ENCODE data around the gene PRDM12.

The PRDM12 gene

DNA sequence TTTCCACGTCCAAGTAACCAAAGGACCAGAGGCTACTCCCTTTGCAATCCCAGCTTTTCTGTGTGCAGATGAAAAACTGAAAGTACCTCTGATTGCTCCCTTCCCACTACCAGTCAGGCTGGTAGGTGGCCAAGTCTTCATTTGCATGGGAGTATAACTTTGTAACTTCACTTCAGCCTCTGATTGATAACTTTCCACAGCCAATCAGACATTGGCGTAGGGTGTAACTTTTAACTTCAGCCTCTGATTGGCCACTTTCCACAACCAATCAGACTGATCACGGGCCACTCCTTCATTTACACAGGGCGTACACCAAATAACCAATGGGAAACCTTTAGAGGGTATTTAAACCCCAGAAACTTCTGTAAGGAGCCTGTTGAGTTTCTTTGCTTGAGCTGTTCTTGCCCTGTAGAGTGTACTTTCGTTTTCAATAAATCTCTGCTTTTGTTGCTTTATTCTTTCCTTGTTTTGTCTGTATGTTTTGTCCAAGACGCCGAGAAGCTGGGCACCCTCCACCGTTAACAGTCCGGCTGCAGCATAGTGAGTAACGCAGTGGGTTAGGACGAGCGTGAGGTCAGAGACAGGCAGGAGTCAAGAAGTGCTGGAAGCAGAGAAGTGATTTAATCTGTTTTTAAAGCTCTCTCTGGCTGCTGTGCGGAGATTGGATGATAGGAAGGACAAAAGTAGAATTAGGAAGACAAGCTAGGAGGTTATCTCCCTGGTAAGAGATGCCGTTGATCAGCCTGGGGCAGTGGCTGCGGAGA lies 25.7 kb downstream of the PRDM12 start:
- no peak for DNase-seq (ENCODE audit: low read depth in 2 of 2)

DNA sequence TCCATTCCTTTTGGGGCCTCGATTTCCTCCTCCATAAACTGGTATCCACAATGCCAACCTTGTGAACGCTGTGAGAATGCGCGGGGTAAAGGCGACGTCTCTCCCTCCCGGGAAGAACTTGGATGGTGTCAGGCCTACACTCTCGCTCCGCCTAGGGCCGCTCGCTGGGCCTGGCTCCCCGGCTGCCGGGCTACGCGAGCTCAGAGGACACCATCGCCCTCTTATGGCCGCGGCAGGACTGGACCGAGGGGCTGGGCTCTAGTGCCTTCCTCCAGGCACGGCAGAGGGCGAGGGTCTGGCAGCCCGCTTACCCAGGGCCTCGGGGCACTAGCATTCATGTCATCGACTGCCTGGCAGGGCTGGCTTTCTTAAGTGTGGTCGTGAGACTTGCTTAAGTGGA lies 27.9 kb downstream of the PRDM12 start:
- no peak for DNase-seq (ENCODE audit: low read depth in 2 of 2)

DNA sequence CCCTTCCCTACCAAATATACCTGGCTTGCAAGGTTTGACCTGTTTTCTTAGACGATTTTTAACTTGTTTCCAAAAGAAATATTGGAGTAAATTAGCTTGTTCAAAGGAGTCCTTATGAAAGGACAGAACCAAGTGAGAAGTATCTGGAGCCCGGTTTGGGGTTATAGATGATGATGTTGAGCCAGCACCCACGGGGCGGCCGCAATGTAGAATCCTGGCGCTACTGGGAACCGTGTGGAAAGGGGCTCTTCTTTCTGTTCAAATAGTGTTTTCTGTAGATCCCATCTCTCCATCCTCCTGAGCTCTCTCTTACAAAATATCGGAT lies 28.7 kb downstream of the PRDM12 start:
- DNase-seq (ENCODE audit: low read depth in 2 of 2): no peak

DNA sequence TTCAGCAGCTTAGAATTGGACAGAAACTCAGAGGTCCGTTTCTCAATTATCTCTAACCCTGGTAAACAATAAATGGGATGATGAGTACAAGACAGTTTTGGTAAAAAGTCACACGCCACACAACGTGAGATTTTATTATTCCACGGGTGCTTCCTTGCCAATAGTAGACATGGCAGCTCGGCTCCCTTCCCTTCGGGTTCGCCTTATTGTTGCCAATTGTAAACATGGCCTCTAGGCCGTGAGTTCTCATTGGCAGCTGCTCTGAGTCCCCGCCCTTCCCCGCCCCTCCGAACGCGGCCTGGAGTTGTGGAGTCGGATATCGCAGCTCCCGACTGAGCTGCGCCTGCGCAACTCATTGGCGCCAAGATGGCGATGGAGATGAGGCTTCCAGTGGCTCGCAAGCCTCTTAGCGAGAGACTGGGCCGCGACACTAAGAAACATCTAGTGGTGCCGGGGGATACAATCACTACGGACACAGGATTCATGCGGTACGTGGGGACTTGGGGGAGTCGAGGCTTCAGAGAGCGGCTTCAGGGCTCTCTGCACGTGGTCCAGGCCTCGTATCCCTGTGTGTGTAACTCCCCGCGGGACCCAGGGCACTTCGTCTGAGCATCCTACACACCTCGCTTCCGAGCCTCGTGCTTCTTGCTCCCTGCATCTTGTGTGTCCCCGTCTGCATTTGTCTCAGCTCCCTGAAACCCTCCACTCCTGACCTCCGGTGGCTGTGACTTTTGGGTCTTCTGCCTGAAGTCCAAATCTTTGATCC lies 29.2 kb downstream of the PRDM12 start, which contains the start of gene EXOSC2:
Gene EXOSC2, plus strand, starts transcription at position 355 of the 766 bp plus-strand sequence. Its CDS starts 12 bp downstream, at position 367.
- peak; percentile 95 to 98 for DNase-seq (ENCODE audit: low read depth in 2 of 2)

DNA sequence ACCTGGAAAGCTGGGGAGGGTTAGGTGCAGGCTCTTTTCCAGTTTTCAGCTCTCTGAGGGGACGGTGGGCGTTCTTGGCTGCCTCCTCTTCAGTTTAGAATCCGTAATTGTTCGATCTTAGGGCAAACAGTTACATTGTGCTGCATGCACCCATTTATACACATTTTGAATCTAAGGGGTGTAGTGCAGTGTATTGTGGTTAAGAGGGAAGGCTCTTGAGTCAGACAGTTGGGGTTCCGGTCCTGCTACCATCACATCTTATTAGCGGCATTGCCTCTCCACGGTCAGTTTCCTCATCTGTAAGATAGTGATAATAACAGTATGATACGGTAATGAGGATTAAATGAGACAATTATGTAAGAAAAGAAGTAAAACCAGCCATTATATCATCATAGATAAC lies 29.8 kb downstream of the PRDM12 start:
- DNase-seq (ENCODE audit: low read depth in 2 of 2): no peak

- DNase-seq (ENCODE audit: low read depth in 2 of 2): no peak
These were observed 31.8 kb downstream of the PRDM12 start for GRCh38 chr9:130696139-130696650.

- DNase-seq (ENCODE audit: low read depth in 2 of 2): no peak
These were observed 32.6 kb downstream of the PRDM12 start for GRCh38 chr9:130696996-130697395.

GRCh38 chr9:130698514-130698913 lies 34.1 kb downstream of the PRDM12 start:
- no peak for DNase-seq (ENCODE audit: low read depth in 2 of 2)

DNA sequence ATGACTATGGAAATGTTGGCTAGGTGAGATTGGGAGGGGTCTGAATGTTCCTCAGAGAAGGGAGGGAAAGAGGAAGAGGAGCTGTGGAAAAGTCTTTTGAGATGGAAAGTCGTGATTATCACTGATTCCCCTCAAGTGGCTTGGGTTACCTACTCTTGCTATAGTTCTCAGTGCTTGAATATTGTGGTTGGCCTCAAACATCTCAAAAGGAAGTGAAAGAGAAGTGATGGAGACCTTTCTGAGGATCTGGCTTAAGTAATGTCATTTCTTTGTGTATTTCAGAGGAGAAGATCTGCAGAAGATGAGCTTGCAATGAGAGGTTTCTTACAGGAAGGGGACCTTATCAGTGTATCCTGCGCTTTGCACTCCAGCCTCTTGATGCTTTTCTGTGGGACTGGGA lies 34.7 kb downstream of the PRDM12 start:
- DNase-seq (ENCODE audit: low read depth in 2 of 2): no peak

DNA sequence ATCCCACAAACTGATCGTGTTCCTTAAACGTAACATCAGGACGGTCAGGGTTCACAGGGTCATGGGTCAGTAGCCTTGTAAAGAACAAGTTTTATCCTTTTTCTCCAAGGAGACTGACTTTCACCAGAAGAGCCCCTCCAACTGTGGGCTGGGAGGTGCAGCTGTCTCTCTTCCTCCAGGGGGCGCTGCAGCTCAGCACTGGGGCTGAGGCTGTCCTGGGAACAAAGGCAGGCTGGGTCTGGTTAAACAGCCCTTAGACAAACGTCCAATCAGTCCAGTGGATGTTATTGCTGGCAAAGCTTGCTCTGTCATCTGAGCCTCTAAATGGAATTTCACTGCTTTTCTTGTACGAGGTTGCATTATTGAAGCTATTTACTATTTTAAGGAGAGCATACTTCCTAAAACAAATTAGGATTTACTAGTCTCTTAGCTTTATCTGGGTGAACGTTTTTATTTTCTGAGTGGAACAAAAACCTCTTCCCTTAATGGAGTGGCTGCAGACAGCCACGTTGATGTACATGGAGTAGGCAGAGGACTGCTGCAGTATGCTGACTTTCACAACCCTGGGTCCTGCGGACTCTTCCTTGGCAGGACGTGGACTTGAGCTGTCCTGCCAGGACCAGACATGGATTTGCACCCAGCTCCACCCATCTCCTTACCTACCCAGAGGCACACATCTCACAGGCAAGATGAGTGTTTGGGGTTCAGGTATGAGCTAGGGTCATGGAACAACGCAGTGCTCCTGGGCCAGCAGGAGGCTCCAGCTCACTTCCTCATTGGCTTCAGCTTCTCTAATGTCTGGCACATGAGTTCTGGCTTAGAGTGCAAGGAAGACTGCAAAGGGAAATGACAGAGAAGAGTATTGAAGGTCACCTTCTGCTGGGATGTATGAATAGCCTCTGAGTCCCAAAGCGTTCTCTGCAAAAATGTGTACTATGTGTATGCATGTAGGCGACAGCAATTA lies 36.9 kb downstream of the PRDM12 start:
- peak; percentile 72 to 74 for DNase-seq (ENCODE audit: low read depth in 2 of 2)

- DNase-seq (ENCODE audit: low read depth in 2 of 2): no peak
These were observed 39.1 kb downstream of the PRDM12 start for GRCh38 chr9:130703501-130703900.

- DNase-seq (ENCODE audit: low read depth in 2 of 2): peak; percentile 62 to 68
These were observed 43.0 kb downstream of the PRDM12 start for GRCh38 chr9:130707225-130707976.

DNA sequence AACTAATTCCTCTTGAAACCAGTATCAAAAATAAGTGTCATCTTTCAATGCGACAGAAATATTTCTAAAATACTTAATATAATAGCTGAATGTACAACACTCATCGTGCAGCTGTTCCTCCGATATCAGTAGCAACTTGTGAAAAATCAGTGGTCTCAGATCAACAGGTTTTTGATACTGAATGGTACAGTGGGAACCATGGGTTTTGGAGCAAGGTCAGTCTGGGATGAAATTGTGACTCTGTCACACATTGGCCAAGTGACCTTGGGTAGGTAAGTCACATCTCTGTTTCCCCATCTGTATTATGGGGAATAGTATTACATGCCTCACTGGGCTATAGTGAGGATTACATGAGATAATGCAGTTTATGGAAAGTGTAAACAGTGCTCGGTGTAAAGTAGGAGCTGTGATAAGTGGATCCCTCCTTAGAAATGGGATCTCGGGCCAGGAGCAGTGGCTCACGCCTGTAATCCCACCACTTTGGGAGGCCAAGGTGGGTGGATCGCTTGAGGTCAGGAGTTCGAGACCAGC lies 46.5 kb downstream of the PRDM12 start:
- DNase-seq (ENCODE audit: low read depth in 2 of 2): no peak

DNA sequence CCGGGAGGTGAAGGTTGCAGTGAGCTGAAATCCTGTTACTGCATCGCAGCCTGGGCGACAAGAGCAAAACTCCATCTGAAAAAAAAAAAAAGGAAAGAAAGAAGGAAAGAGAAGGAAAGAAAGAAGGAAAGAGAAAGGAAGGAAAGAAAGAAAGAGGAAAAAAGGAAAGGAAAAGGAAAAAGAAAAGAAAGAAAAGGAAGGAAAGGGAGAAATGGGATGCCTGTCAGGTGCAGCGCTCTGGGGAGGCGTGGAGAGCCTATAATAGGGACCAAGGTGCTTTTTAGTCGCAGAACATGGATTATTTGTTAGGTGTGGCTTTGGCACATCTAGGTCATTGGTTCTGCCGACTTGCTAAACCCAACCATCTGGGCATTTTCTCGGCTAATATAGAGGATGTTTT lies 47.1 kb downstream of the PRDM12 start:
- DNase-seq (ENCODE audit: low read depth in 2 of 2): no peak

DNA sequence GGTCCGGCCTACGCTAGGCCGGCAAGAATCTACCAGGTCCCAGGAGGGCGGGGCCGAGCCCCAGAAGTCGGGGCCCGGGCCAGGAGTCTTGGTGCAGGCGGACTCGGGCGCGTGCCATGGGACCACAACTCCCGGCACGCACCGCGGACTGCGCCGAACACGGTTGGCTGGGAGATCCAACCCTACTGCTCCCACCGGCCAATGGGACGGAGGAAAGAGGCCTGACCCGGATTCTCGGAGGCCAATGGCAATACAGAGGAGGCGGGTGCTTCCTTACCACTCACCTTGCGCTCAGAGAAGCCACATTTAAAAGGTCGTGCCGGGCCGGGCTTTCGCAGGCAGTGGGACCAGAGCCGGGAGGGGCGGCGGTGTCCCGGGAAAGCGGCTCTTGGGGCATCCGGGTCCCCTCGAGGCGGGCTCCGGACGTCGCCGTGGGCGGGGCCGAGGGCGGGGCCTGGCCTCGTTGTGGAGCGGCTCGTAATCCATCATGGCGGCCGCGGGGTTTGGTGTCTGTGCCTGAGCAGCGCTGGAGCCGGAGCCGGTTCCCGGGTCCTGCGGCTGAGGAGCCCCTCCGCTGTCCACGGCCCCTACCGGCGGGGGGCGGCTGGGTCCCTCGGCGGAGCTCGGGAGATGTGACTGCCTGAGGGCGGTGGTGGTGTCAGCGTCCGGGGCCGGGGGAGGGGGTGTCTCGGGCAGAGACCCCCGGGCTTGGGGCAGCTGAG lies 48.3 kb downstream of the PRDM12 start:
- DNase-seq (ENCODE audit: low read depth in 2 of 2): peak; percentile 91 to 95

GRCh38 chr9:130713286-130713960 lies 49.0 kb downstream of the PRDM12 start:
- no peak for DNase-seq (ENCODE audit: low read depth in 2 of 2)

DNA sequence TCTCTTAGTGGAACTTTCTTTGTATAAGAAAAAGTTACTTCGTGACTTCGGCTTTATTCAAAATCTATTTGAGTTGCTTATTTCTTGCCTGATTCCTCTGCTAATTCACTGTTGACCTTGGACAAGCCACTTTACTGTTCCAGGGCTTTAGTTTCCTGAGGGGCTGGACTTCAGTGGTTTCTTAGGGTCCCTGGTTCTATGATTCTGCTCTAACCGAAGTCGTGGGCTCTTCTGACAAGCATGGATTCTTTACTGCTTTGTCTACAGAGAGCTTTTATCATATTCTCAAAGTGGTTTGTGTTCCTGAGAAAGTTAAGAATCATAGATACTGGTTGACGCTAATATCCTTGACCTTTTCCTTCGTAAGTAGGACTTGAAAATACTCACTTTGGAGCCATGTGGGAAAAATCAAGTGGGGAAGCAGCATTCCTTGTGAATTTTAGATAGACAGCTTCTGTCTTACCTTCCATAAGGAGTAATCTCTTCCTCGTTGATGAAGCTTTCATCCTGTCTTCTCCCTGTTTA lies 50.3 kb downstream of the PRDM12 start:
- no peak for DNase-seq (ENCODE audit: low read depth in 2 of 2)

GRCh38 chr9:130715270-130715669 lies 50.9 kb downstream of the PRDM12 start:
- DNase-seq (ENCODE audit: low read depth in 2 of 2): no peak

DNA sequence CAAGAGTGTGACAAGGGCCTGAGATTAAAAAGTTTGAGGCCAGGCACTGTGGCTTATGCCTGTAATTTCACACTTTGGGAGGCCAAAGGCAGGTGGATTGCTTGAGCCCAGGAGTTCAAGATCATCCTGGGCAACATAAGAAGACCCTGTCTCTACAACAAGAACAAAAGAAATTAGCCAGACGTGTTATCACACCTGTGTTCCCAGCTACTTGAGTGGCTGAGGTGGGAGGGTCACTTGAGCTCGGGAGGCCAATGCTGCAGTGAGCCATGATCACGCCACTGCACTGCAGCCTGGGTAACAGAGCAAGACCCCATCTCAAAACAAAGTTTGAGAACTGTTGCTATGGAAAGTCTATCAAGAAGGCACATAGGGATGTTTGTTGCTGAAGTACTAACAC lies 54.2 kb downstream of the PRDM12 start:
- no peak for DNase-seq (ENCODE audit: low read depth in 2 of 2)

Data from stimulated activated CD4-positive, alpha-beta T cell treated with anti-CD3 and anti-CD28 coated beads, Interleukin-4, amount 100 ng/mL, for 48 hours (primary cell).